MM.1S (cell line): ENCODE results near the gene PIGT.

Source experiments
- DNase-seq: peaks from one replicate; pipeline ENCODE4 v3.0.0-alpha.2; 2015
- H2AFZ ChIP-seq: fragments of 300-600 bp; sonication (generic); 2 replicates; pipeline ENCODE4 v1.6.0; 2016; ENCODE audit warnings: antibody characterized with exemption, low read length
- H3F3A ChIP-seq: fragments of 300-600 bp; sonication (generic); 2 replicates; pipeline ENCODE4 v1.6.1; 2016; ENCODE audit warnings: mild to moderate bottlenecking, antibody characterized with exemption, low read length, moderate library complexity, mixed read lengths; ENCODE audit not compliant: insufficient read depth
- H3K27ac ChIP-seq: fragments of 300-600 bp; sonication (generic); 2 replicates; pipeline ENCODE4 v1.5.1; 2016; ENCODE audit warnings: mild to moderate bottlenecking, low read length
- H3K27me3 ChIP-seq: fragments of 300-600 bp; sonication (generic); replicated peaks from 2 replicates; pipeline ENCODE4 v1.6.0; 2016; ENCODE audit warnings: low read length; ENCODE audit not compliant: insufficient read depth
- H3K36me3 ChIP-seq: fragments of 300-600 bp; sonication (generic); replicated peaks from 2 replicates; pipeline ENCODE4 v1.6.1; 2016; ENCODE audit warnings: mild to moderate bottlenecking, low read length, mixed read lengths; ENCODE audit not compliant: insufficient read depth
- H3K4me1 ChIP-seq: fragments of 300-600 bp; sonication (generic); 2 replicates; pipeline ENCODE4 v1.6.1; 2016; ENCODE audit warnings: low read length, mixed read lengths
- H3K4me2 ChIP-seq: fragments of 300-600 bp; sonication (generic); 2 replicates; pipeline ENCODE4 v1.6.0; 2016; ENCODE audit warnings: low read depth, low read length
- H3K4me3 ChIP-seq: fragments of 300-600 bp; sonication (generic); 2 replicates; pipeline ENCODE4 v1.5.1; 2016; ENCODE audit warnings: low read length, mixed read lengths
- H3K79me2 ChIP-seq: fragments of 300-600 bp; sonication (generic); 2 replicates; pipeline ENCODE4 v1.6.1; 2016; ENCODE audit warnings: mixed run types, low read length, mixed read lengths
- H3K9ac ChIP-seq: fragments of 300-600 bp; sonication (generic); 2 replicates; pipeline ENCODE4 v1.6.1; 2016; ENCODE audit warnings: low read length, mixed read lengths
- H3K9me2 ChIP-seq: fragments of 300-600 bp; sonication (generic); replicated peaks from 2 replicates; pipeline ENCODE4 v1.6.1; 2016; ENCODE audit warnings: mild to moderate bottlenecking, low read length, mixed read lengths; ENCODE audit not compliant: insufficient read depth
- H3K9me3 ChIP-seq: fragments of 300-600 bp; sonication (generic); replicated peaks from 2 replicates; pipeline ENCODE4 v1.6.1; 2016; ENCODE audit warnings: mild to moderate bottlenecking, low read length, mixed read lengths; ENCODE audit not compliant: insufficient read depth
- H4K20me1 ChIP-seq: fragments of 300-600 bp; sonication (generic); 2 replicates; pipeline ENCODE4 v1.6.1; 2016; ENCODE audit warnings: mild to moderate bottlenecking, low read length, moderate library complexity, mixed read lengths; ENCODE audit not compliant: insufficient read depth
- CTCF ChIP-seq: fragments of 300-600 bp; sonication (generic); IDR thresholded peaks from 2 replicates; pipeline ENCODE4 v1.5.1; 2016; ENCODE audit warnings: antibody characterized with exemption, low read length, mixed read lengths
- EZH2 ChIP-seq: fragments of 300-600 bp; sonication (generic); optimal IDR thresholded peaks from 2 replicates; pipeline ENCODE3; 2017; ENCODE audit warnings: low read depth, mild to moderate bottlenecking, antibody characterized with exemption, low read length, mixed read lengths
- EZH2phosphoT487 ChIP-seq: fragments of 300-600 bp; sonication (generic); IDR thresholded peaks from 2 replicates; pipeline ENCODE4 v1.6.1; 2018; ENCODE audit warnings: antibody characterized with exemption, low read length

PIGT gene

DNA sequence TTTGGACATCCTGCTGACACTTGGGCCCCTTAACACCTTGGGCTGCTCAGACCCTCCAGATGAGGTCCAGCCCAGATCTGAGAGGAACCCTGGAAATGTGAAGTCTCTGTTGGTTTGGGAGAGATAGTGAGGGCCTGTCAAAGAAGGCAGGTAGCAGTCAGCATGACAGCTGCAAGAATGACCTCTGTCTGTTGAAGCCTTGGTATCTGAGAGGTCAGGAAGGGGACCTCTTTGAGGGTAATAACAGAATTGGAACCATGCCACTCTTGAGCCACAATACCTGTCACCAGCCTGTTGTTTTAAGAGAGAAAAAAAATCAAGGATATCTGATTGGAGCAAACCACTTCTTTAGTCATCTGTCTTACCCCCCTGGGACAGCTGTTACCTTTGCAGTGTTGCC is 48.8 kb upstream of the PIGT start:
- Histone ChIP-seq H3K4me1 (peaks cover 28% of the 10 kb centered on the region), H3K27me3 (no peaks in the 10 kb centered on the region), H3K36me3 (no peaks in the 10 kb centered on the region), H3K9me3 (no peaks in the 10 kb centered on the region), H3K4me2 (peak overlapping the region; percentile 79), H3K79me2 (peaks cover 39% of the 10 kb centered on the region), H3K9me2 (no peaks in the 10 kb centered on the region), H3K27ac (no peak overlapping the region), H2AFZ (no peak overlapping the region), H3K4me3 (no peak overlapping the region), H3F3A (peaks cover 29% of the 10 kb centered on the region), H3K9ac (no peak overlapping the region), H4K20me1 (no peaks in the 10 kb centered on the region)
- DNase-seq, result no peak
- no peak for TF ChIP-seq EZH2
- no peak for TF ChIP-seq EZH2phosphoT487
- TF ChIP-seq CTCF, result no peak

DNA sequence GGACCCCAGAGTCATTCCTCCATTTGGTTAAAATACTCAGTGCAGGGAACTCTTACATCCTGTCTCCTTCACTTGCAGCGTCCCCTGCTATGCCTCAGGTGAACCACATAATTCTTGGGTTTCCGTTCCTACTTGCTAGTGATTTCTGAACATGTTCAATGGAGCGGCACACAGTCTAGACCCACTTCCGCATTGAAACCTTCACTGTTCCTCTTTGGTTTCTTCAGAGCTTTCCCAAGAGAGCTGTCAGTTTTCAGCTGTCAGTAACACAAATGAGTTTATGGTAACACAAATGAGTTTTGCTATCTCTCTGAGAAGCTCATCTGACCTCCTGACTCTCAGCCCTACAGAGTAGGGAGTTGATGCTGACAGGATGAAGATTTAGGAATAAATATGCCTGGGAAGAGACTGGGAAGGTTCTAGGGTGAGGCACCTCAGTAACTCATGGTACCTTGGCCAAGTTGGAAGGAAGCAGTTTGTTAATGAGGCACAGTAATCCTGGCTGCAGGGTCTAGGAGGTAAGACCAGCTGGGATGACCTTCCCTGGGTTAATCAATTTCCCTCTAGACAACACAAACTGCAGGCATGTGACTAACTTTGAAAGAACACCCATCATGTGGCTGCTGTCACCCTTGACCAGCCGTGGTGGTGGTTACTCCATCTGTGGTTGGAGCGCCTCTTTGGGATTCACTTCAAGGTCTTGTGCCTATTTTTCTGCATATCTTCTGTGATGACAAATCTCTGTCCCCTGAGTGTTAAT is 47.5 kb upstream of the PIGT start:
- Histone ChIP-seq H3F3A (peaks cover 29% of the 10 kb centered on the region), H3K9me3 (no peaks in the 10 kb centered on the region), H3K4me3 (peak overlapping the region; percentile 8; the same call in 1 of the 2 replicates), H2AFZ (no peak overlapping the region), H3K9ac (no peak overlapping the region), H3K4me1 (peaks cover 28% of the 10 kb centered on the region), H3K27me3 (no peaks in the 10 kb centered on the region), H3K79me2 (peaks cover 35% of the 10 kb centered on the region), H3K9me2 (no peaks in the 10 kb centered on the region), H4K20me1 (no peaks in the 10 kb centered on the region), H3K36me3 (no peaks in the 10 kb centered on the region), H3K4me2 (peak overlapping the region; percentile 79), H3K27ac (peak overlapping the region; percentile 74)
- DNase-seq, result peak; percentile 93
- no peak for TF ChIP-seq EZH2phosphoT487
- TF ChIP-seq EZH2, result no peak
- 0 out of 2 replicates have a peak, but pooled peaks have one; percentile 12 for TF ChIP-seq CTCF

DNA sequence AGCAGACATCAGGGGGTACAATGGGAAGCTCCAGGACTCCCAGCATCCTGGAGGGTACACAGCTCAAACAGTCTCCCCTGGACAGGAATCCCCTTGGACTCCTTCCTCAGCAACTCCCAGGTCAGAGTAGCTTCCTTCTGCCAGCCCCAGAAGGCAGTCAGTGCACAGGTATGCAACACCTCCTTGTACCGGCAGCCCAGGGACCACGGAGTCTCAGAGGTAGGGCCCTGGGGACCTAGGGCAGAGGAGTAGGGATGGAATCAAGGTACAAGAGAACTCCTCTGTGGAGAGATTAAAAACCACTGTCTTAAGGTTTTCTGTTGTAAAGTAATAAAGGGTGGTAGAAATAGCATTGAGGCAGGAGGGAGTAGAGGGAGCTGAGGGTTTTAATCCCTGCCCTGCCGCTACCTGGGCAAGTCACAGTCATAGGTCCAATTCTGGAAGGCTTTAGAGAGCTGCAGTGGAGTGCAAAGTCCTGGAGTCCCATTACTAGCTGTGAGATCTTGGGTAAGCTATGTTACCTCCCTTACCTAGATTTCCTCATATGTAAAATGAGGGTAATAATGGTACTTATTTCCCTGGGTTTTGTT is 45.3 kb upstream of the PIGT start:
- Histone ChIP-seq H3K27me3 (no peaks in the 10 kb centered on the region), H4K20me1 (no peaks in the 10 kb centered on the region), H3K4me1 (peaks cover 28% of the 10 kb centered on the region), H2AFZ (no peak overlapping the region), H3K9ac (no peak overlapping the region), H3K9me3 (no peaks in the 10 kb centered on the region), H3F3A (peaks cover 25% of the 10 kb centered on the region), H3K27ac (no peak overlapping the region), H3K4me2 (no peak overlapping the region), H3K36me3 (no peaks in the 10 kb centered on the region), H3K9me2 (no peaks in the 10 kb centered on the region), H3K4me3 (no peak overlapping the region), H3K79me2 (peaks cover 15% of the 10 kb centered on the region)
- TF ChIP-seq EZH2, result no peak
- no peak for TF ChIP-seq EZH2phosphoT487
- TF ChIP-seq CTCF, result no peak
- DNase-seq, result no peak
